NCI-H146 treated with DMSO at 0.1 percent for 48 hours (cell line): ENCODE results near the gene CASP10.

ENCODE experiments used
- DNase-seq: peaks from one replicate; lab custom pipeline; 2025; ENCODE audit not compliant: unreplicated experiment; lab: John Stamatoyannopoulos, UW

The CASP10 gene

DNA sequence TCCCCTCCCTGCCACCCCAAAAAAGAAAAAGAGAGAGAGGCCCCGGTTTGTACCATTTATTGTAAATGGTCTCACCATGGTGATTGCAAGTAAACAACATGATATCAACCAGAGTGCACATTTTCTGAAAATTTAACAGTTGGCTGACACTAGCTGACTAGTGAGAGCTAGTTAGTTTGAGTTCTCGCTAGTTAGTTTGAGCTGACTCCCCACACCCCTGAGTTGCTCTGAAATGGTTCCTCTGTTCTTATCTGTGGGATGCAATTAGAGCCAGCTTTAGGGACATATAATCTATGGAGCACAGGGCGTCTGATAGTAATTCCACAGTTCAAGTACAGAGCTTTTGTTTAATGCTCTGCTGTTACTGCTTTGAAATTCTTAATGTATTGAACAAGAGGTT is 13.1 kb downstream of the CASP10 start:
- DNase-seq = no peak

DNA sequence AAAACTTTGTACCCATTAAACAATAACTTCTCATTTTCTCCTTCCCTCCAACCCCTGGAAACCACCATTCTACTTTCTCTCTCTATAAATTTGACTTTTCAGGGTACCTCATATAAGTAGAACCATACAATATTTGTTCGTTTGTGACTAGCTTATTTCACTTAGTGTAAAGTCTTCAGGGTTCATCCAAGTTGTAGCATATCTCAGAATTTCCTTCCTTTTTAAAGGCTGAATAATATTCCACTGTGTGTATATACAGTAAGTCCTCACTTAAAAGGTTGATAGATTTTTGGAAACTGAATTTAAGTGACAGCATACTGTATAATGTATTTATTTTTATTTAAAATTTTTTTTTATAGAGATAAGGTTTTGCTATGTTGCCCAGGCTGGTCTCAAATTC is 13.9 kb downstream of the CASP10 start:
- DNase-seq = no peak

DNA sequence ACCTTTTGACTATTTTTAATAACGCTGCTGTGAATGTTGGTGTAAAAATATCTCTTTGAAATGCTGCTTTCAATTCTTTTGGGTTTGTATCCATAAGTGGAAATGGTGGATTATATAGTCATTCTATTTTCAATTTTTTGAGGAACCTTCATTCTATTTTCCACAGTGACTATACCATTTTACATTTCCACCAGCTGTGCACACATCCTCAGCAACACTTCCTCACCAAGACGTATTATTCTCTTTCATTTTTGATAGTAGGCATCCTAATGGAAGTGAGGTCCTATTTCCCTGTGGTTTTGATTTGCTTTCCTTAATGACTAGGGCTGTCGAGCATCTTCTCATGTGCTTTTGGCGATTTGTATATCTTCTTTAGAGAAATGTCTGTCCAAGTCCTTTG is 14.8 kb downstream of the CASP10 start:
- no peak for DNase-seq

DNA sequence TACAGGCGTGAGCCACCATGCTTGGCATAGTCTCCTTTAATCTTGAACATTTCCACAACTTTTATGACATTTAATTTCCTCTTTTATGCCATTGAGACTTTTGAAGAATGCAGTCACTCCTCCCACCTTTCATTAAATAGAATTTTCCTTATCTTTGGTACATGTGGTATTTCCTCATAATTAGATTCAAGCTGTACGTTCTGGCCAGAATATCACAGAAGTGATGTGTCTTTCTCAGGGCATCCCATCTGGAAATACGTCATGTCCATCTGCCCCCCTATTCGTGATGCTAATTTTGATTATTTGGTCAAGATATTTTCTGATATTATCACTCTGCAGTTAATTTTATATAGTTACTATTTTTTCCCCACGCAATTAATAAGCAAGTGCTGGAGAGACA is 16.9 kb downstream of the CASP10 start:
- DNase-seq = no peak

DNA sequence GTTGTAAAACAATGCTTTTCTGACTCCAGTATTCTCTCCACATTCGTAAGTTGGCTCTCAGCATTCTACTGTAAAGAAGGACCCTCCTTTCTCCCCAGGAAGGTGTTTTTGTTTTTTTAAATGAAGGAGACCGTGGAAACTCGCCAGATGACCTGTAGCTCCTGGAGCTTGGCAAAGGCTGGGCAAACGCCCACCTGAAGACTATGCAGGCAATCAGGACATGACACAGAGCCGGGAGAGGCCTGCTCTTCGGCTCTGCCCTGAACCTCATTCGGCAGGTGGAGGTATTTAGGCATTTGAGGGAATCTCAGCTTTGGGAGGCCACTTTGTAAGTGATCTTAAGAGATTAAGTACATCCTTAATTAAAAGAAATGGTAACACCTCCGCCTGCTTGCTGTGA is 17.4 kb downstream of the CASP10 start:
- no peak for DNase-seq

DNA sequence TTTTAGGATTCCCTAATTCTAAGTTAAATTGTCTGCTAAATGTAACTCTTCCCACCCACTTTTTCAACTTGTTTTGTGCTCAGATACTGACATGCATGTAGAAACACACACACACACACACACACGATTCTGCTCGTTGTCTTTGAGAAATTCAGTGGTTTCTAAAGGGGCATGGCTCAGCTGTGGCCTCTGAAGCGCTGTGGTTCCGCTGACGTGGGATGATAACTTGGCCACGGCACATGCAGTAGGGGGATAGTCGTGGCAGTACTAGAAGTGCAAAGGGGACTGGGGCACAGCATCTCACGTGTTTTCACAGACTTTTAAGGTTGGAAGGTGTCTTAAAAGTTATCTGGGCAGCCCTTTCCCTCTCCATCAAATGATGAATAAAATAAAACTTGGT is 18.4 kb downstream of the CASP10 start:
- no peak for DNase-seq

DNA sequence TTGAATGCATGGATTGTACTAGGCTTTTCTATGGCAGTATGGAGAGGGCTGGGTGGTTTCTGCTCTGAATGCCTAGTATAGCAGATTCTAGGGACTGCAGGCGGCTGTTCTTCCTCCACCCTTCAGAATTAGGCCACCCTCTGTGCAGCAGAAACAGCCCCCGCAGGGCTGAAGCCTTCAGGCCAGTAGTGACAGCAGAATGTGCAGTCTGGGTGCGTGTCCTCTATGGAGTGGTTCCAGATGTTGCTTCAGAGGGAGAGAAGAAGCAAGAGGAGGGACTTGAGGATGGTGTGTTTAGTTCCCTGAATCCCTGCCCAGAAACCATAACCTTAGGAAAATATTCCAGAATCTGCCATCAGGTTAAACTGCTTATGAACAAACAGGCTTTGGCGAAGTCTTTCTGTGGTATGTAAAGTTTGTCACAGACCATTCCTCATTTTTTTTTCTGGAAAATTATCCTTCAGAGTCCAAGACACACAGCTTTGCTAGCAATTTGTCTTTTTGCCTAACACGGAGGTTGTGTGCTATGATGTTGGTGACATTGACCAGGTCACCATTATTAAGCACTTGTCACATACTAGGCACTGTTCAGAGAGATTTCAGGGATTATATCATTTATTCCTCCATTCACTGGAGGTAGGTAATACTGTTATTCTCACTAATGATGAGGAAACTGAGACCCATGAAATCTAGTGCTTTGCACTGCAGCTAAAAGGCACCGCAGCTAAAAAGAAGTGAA is 21.1 kb downstream of the CASP10 start:
- peak; percentile 4 for DNase-seq

DNA sequence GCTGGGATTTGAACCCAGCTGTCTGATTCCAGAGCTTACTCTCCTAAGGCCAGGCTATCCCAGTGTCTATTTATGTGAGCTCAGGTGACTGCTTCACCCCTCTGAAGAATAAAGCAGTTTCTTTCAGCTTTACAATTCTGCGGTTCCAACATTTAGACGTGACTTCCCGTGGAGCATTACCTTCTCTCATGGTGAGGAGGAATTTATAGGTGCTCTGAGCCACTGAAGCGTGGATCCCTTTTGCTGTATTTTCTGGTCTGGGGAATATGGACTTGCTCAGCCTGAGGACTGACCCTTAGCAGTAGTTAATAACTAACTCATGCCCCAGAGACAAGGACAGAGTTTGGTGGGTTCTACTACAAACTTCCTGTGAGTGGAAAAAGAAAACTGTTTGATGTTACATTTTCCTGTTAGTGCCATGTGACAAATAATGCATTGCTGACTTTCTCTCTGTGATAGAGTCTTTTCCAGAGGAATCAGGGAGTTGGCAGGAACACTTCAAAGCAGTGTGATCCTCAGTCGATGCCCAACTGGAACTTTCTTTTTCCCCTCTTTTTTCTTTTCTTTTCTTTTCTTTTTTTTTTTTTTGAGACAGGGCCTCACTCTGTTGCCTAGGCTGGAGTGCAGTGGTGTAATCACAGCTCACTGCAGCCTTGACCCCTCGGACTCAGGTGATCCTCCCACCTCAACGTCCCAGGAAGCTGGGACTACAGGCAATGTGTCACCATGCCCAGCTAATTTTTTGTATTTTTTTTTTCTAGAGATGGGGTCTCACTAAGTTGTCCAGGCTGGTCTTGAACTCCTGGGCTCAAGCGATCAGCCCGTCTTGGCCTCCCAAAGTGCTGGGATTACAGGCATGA is 21.9 kb downstream of the CASP10 start:
- DNase-seq = no peak

DNA sequence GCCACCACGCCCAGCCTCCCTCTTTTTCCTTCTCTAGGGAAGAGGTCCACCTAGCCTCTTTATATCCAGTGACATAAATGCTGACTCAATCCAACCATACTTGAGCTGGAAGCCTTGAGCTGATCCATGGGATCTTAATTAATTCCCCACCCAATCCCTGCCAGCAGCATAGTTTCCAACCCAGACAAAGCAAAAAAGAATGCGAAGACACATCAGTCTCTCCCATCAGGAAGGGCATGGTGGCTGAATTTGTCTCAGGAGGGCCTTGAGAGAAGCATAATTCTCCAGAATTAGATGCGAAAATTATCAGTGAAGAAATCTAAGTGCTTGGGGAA is 22.5 kb downstream of the CASP10 start:
- no peak for DNase-seq

DNA sequence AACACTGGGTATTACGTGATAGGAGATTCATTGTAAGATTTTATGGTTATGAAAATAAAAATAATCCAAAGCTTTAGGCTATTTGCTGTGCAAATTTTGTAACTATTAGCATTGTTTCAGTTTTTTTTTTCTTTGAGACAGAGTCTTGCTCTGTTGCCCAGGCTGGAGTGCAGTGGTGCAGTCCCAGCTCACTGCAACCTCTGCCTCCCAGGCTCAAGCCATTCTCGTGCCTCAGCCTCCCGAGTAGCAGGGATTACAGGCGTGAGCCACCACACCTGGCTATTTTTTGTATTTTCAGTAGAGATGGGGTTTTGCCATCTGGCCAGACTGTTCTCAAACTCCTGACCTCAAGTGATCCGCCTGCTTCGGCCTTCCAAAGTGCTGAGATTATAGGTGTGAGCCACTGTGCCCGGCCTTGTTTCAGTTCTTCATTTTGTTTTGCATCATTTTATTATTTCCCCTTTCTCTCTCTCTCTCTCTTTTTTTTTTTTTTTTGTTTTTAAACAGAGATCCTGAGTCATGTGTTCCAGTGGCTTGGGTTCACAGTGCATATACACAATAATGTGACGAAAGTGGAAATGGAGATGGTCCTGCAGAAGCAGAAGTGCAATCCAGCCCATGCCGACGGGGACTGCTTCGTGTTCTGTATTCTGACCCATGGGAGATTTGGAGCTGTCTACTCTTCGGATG is 25.8 kb downstream of the CASP10 start:
- DNase-seq = no peak

DNA sequence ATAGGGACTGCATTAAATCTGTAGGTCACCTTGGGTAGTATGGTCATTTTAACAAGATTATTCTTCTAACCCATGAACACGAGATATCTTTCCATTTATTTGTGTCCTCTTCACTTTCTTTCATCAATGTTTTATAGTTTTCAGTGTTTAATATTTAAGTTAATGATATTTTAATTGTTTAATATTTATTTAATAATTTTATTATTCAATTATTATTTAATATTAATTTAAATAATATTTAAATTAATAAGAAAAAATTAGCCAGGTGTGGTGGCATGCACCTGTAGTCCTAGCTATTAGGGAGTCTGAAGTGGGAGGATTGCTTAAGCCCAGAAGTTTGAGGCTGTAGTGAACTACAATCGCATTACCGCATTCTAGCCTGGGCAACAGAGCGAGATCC is 33.0 kb downstream of the CASP10 start:
- no peak for DNase-seq

DNA sequence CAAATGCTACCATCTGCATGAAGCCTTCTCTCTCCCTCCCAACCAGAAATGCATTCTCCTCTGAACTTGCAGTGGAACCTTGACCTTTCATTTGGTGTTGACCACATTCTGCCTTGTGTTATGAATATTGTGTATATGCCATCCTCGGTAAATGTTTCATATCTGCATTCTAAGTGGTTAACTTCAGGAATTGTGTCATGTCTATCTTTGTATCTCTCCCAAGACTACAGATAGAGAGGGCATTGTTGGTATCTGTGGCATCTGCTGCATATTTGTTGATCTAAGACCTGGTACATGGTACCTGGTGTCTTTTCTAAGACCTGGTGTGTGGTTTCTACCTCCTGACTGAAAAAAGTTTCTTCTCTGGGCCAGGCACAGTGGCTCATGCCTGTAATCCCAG is 34.0 kb downstream of the CASP10 start:
- no peak for DNase-seq

DNA sequence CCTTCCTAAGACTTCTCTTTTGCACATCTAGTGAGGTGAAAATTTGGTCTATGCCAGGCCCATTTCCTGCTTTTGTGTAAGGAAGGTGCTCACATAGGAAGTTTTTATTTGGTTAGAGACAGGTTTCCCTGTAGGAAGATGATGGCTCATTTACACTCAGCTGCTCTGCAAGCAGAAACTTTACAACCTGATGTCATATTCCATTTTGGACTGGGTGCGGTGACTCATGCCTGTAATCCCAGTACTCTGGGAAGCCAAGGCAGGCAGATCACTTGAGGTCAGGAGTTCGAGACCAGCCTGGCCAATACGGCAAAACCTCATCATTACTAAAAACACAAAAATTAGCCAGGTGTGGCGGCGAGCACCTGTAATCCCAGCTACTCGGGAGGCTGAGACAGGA is 35.8 kb downstream of the CASP10 start:
- DNase-seq = no peak

DNA sequence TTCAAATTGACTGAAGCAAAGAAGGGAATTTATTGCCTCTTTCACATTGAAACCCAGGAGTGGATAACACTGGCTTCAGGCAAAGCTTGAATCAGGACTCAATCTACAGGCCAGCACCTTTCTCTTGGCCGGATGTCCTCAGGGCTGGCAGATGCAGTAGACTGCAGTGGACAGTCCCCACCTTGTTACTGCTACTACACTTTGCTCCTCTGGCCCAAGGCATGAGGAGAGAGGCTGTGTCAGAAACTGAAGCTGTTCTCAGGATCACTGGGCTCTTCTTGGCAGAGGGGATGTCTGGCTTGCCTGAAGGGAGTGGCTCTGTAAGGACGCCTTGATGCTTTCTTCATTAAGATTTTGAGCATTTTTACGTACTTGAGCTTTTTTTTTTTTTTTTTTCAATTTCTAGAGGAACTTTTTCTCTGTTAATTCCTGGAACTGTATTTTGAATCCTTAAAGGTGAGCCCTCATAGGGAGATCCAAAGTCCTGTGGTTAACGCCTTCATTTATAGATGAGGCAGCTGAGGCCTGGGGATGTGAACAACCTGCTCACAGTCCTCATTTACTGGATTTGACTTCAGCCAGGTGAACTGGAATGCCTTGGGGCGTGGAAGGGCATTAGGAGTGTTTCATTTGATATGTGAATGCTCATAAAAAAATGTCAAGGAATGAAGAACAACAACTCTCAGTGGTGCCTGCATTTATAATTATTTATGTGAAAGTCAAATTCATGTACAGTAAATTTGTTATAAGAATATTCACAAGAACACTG is 36.6 kb downstream of the CASP10 start:
- no peak for DNase-seq

DNA sequence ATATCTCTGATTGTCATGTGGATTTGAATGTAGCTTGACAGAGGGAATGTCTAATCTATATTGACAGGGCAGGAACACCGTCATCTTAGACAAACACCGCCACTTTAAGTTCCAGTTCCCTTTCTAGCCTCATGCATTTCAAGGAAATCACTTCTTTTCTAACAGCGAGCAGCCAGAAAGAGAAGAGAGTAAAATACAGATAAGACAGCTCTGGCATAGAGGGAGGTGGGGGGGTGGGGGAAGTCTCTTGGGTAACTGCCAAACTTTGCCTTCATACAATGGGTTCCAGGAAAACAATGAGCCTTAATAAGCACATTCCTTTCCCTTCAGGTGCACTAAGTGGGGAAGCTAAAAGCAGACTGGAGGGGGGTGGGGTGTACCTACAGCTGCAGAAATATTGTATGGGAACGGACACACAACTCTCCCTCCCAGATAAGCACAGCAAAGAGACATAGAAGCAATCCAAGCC is 37.2 kb downstream of the CASP10 start:
- DNase-seq = peak; percentile 6

DNA sequence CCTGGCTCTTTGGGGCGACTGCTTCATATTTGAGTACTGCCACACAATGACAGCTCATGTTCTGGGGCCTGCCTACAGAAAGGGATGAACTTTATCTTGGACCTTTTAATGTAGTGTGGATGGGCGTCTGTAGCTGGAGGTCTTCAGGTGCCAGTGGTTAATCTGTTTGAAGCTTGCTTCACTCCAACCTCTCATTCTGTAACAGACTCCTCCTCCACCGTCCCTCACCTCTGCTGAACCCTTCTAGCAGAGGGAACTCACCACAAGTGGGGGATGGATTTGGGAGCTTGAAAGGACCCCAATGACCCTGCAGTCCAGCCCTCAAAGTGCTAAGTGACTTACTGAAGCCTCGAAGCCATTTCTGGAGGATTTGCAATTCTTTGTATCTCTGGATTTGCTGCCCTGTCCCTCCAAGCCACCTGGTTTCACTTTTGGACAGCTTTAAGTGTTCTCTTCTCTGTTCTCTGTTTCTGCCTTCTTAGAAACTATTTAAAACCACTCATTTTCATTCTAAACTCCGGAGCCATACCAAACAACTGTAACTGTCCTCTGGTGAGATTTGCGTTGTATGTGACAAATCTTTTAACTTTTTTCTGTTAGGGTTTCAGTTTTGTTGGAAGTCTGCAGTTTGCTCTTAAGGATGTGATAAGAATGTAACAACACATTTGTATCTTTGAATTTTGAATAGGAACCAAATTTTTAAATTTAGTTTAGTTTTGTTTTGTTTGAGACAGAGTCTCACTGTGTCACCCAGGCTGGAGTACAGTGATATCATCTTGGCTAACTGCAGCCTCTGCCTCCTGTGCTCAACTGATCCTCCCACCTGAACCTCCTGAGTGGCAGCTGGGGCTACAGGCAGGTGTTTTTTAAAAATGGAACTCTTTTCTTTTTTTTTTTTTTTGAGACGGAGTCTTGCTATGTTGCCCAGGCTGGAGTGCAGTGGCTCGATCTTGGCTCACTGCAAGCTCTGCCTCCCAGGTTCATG is 40.4 kb downstream of the CASP10 start:
- DNase-seq = no peak

DNA sequence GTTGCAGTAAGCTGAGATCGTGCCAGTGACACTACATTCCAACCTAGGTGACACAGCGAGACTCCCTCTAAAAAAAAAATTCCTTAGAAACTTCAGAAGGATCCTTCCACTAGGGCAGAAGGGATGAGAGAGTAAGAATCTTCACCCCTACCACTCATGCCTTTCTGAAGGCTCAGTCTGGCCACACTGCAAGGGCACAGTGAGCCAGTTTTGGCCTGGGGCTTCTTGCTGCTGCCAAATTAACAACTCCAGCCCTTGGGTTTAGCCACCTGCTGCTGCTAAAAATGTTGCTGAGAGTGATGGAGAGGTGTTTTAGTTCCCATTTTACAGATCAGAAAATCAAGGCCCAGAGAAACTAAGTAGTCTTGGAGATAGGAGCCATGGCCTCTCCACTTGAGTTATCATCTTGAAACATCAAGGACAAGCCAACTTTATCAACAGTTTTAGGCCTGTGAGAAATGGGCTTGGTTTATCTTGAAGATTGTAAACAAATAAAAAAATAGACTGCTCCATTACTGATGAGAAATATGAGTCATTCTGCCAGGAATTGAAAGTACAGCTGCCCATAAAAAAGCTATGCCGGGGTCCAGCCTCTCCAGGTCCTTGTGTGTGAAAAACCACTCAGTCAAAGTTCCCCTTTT is 45.5 kb downstream of the CASP10 start:
- DNase-seq = no peak

DNA sequence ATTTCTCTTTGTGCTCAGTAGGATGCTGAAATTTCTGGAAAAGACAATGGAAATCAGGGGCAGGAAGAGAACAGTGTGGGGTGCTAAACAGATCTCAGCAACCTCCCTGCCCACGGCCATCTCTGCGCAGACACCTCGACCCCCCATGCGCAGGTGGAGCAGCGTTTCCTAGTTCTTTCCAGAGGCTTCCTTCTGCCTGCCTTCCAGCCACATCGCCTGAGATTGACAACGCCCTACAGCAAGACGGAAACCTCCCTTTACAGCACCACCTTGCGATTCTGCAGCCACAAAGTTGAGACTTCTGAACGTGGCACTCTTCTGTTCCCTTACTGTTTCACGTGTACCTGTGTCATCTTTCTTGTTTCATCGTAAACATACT is 46.0 kb downstream of the CASP10 start:
- no peak for DNase-seq

DNA sequence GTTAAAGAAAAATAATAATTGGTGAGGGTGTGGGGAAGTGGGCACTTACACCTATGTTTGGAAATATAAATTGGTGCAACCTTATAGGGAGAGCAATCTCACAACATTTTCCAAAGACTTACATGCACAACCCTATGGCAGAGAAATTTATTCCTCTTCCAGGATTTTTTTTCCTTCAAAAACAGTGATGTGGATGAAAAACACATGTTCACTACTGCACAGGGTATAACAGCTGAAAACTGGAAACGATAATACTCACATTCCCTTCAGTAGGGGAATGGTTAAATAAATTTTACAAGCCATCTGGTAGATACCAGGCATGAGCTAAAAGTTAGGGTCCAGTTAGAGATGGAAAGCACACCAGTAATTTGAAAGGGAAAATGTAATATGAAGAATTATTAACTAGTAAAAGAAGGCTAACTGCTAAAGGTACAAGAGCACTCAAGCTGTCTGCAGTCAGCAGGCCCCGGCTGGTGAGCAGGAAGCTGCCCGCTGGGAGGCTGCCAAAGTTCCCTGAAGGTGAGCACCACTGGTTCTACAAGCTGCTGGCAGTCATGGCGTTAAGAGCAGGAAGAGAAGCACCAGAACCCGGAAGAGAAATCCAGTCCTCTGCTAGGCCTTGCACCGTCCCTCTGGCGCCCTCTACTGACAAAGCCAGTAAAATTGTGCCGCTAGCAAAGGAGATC is 49.0 kb downstream of the CASP10 start:
- DNase-seq = peak; percentile 71
